ENCODE measurements around the gene POGLUT3. TPM values are rescaled to one million over a fixed set of nuclear protein-coding genes. Genes with fewer than 3 reads are reported as not detected.
A peak's percentile ranks its signal among the peaks of the same experiment; 100 is the strongest.

POGLUT3 gene
- total RNA-seq, 2 donors from 2014 or later, result 36.1 to 60.1 TPM

GRCh38 chr11:108466405-108466804 is 31.8 kb downstream of the POGLUT3 start:
- TF ChIP-seq, protein P1, sequence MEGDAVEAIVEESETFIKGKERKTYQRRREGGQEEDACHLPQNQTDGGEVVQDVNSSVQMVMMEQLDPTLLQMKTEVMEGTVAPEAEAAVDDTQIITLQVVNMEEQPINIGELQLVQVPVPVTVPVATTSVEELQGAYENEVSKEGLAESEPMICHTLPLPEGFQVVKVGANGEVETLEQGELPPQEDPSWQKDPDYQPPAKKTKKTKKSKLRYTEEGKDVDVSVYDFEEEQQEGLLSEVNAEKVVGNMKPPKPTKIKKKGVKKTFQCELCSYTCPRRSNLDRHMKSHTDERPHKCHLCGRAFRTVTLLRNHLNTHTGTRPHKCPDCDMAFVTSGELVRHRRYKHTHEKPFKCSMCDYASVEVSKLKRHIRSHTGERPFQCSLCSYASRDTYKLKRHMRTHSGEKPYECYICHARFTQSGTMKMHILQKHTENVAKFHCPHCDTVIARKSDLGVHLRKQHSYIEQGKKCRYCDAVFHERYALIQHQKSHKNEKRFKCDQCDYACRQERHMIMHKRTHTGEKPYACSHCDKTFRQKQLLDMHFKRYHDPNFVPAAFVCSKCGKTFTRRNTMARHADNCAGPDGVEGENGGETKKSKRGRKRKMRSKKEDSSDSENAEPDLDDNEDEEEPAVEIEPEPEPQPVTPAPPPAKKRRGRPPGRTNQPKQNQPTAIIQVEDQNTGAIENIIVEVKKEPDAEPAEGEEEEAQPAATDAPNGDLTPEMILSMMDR (IDR thresholded peaks at IDR 0.05), result no peak
- peak overlapping the region; percentile 86 to 98 for H3K27ac ChIP-seq
- DNase-seq (ENCODE audit: low spot score), result no peak
- H3K4me3 ChIP-seq, result peak overlapping the region; percentile 86
- H3K9me3 ChIP-seq, result no peaks in the 10 kb centered on the region
- H3K4me1 ChIP-seq (ENCODE audit: control insufficient read depth in 1 of 2, low read depth in 2 of 2), result no peaks in the 10 kb centered on the region
- H3K36me3 ChIP-seq, result no peaks in the 10 kb centered on the region
- no peaks in the 10 kb centered on the region for H3K27me3 ChIP-seq (replicated peaks; ENCODE audit: insufficient read depth)
- ATAC-seq (ENCODE audit: insufficient number of reproducible peaks, low FRiP score, low read depth), result no peak

GRCh38 chr11:108453207-108453835 is 44.9 kb downstream of the POGLUT3 start:
- Histone ChIP-seq H3K9me3 (no peaks in the 10 kb centered on the region), H3K27ac (no peak overlapping the region), H3K27me3 (replicated peaks; ENCODE audit: insufficient read depth) (no peaks in the 10 kb centered on the region), H3K4me3 (no peak overlapping the region), H3K4me1 (ENCODE audit: control insufficient read depth in 1 of 2, low read depth in 2 of 2) (no peaks in the 10 kb centered on the region), H3K36me3 (no peaks in the 10 kb centered on the region)
- ATAC-seq (ENCODE audit: insufficient number of reproducible peaks, low FRiP score, low read depth) (no peak), DNase-seq (ENCODE audit: low spot score) (no peak)
- TF ChIP-seq, protein P1 (IDR thresholded peaks at IDR 0.05), result no peak

Other genes with a start within 250 kb of the POGLUT3 start
- not detected for gene C11orf65, start 30.9 kb downstream of the POGLUT3 start, total RNA-seq
- gene EXPH5, start 95.4 kb upstream of the POGLUT3 start, total RNA-seq, result 1 to 10 TPM; 1.9 to 3.2 TPM
- gene DDX10, start 166.7 kb upstream of the POGLUT3 start, total RNA-seq, result 10 to 100 TPM in 1 of 2 donors, 1 to 10 TPM in 1; 8.0 to 28.2 TPM